ENCODE data around the gene NCKAP5. TPM values are rescaled to one million over a fixed set of nuclear protein-coding genes. Genes with fewer than 3 reads are reported as not detected.

Gene NCKAP5
- total and polyA plus RNA-seq, 9 of the 15 experiments (the other 6 are each of a cell fraction or from before 2014, with no cell fraction given), result not detected

DNA sequence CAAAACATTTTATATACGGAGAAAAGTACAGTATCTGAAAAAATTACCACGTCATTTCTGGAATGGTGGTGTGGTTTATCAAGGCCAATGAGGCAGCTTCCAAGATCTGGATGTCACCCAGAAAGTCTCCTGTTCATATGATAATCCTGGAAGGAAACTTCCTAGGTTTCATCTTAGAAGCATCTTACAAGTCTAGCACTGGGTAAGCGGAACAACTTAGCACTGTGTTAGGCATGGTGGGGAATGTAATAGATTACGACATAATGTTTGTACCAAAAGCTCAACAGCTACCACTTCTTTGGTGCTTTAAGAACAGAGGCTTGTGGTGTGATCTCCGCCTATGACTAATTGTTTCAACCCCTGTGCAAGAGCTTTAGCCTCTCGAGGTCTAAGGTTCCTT is 835.2 kb downstream of the NCKAP5 start:
- POLR2A ChIA-PET, result interaction anchor here (0.6 kb wide), 1 partner anchor 125 kb away, joined by 5 read pairs; no protein-coding TSS in a partner anchor
- Histone ChIP-seq H3K27me3 (ENCODE audit: control insufficient read depth in 2 of 2, insufficient read depth in 2 of 2, low read length in 2 of 2) (no peaks in the 10 kb centered on the region), H3K4me1 (replicated peaks in 1 of 2; ENCODE audit: control insufficient read depth in 2 of 2, insufficient read depth in 2 of 2, low read length in 2 of 2) (no peaks in the 10 kb centered on the region), H3K79me2 (ENCODE audit: control insufficient read depth, insufficient read depth, low read length) (no peaks in the 10 kb centered on the region), H3K9me3 (replicated peaks; ENCODE audit: control insufficient read depth, insufficient read depth, low read depth, low read length) (no peaks in the 10 kb centered on the region), H3K9me1 (ENCODE audit: control insufficient read depth, insufficient read depth, low read length) (no peaks in the 10 kb centered on the region), H3K9ac (ENCODE audit: insufficient read depth in 1 of 2, low read depth in 2 of 2, low read length in 2 of 2) (no peak overlapping the region), H3K36me3 (ENCODE audit: control insufficient read depth, insufficient read depth, low read length) (no peaks in the 10 kb centered on the region), H3K4me3 (no peak overlapping the region), H3K27ac (ENCODE audit: extremely low read depth, low read depth, low read length) (no peak overlapping the region), H4K20me1 (replicated peaks; ENCODE audit: control insufficient read depth, insufficient read depth, low read length) (no peaks in the 10 kb centered on the region), H3K4me2 (ENCODE audit: insufficient read depth, low read length) (no peak overlapping the region), H2AFZ (ENCODE audit: low read depth, low read length) (no peak overlapping the region)
- no TSS peak for BruUV-seq (replicated peaks)
- DNase-seq (ENCODE audit: extremely low read depth in 1 of 4, low spot score in 3 of 4), result no peak
- in situ Hi-C loops (cut with MboI), result no loop called here
- no peak for ATAC-seq
- CTCF ChIA-PET (ENCODE audit: low intra/inter-chr PET ratio), result no interaction called here
- intact Hi-C loops (cut with micrococcal nuclease), result no loop called here
- FAIRE-seq, result no peak
- 0% methylated on average over 6 of the region's 6 CpGs for WGBS (ENCODE audit: insufficient coverage, low coverage, missing lambda C conversion rate)
- TF ChIP-seq ZNF77 (CRISPR knock-in tag; IDR thresholded peaks at IDR 0.05), result no peak
- no peak for TF ChIP-seq NFIC (IDR thresholded peaks at IDR 0.05)
- no peak for TF ChIP-seq FOXJ2 (tag; IDR thresholded peaks at IDR 0.05)
- TF ChIP-seq, protein P1, sequence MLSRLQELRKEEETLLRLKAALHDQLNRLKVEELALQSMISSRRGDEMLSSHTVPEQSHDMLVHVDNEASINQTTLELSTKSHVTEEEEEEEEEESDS (CRISPR knock-in tag; IDR thresholded peaks at IDR 0.05), result no peak
- TF ChIP-seq STAT5A (IDR thresholded peaks at IDR 0.05; ENCODE audit: borderline replicate concordance, low read length), result no peak
- TF ChIP-seq, protein P2, sequence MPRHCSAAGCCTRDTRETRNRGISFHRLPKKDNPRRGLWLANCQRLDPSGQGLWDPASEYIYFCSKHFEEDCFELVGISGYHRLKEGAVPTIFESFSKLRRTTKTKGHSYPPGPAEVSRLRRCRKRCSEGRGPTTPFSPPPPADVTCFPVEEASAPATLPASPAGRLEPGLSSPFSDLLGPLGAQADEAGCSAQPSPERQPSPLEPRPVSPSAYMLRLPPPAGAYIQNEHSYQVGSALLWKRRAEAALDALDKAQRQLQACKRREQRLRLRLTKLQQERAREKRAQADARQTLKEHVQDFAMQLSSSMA (CRISPR knock-in tag; IDR thresholded peaks at IDR 0.05), result no peak
- TF ChIP-seq ZNF75A (CRISPR knock-in tag; IDR thresholded peaks at IDR 0.05), result no peak
- TF ChIP-seq, protein P3, sequence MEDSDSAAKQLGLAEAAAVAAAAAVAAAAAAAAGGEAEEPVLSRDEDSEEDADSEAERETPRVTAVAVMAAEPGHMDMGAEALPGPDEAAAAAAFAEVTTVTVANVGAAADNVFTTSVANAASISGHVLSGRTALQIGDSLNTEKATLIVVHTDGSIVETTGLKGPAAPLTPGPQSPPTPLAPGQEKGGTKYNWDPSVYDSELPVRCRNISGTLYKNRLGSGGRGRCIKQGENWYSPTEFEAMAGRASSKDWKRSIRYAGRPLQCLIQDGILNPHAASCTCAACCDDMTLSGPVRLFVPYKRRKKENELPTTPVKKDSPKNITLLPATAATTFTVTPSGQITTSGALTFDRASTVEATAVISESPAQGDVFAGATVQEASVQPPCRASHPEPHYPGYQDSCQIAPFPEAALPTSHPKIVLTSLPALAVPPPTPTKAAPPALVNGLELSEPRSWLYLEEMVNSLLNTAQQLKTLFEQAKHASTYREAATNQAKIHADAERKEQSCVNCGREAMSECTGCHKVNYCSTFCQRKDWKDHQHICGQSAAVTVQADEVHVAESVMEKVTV (CRISPR knock-in tag; IDR thresholded peaks at IDR 0.05), result no peak
- no peak for TF ChIP-seq SMAD2 (IDR thresholded peaks at IDR 0.05; ENCODE audit: low read depth, low read length)
- TF ChIP-seq ZNF586 (CRISPR knock-in tag; conservative IDR thresholded peaks at IDR 0.05), result no peak
- no peak for TF ChIP-seq ZNF830 (CRISPR knock-in tag; IDR thresholded peaks at IDR 0.05)
- no peak for TF ChIP-seq RAD21 (CRISPR knock-in tag; conservative IDR thresholded peaks at IDR 0.05 in 1 of 2, IDR thresholded peaks at IDR 0.05 in 1 of 2)
- TF ChIP-seq, protein P4, sequence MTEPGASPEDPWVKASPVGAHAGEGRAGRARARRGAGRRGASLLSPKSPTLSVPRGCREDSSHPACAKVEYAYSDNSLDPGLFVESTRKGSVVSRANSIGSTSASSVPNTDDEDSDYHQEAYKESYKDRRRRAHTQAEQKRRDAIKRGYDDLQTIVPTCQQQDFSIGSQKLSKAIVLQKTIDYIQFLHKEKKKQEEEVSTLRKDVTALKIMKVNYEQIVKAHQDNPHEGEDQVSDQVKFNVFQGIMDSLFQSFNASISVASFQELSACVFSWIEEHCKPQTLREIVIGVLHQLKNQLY (CRISPR knock-in tag; conservative IDR thresholded peaks at IDR 0.05), result no peak
- no peak for TF ChIP-seq FOSL1 (tag; conservative IDR thresholded peaks at IDR 0.05)
- TF ChIP-seq, protein P5, sequence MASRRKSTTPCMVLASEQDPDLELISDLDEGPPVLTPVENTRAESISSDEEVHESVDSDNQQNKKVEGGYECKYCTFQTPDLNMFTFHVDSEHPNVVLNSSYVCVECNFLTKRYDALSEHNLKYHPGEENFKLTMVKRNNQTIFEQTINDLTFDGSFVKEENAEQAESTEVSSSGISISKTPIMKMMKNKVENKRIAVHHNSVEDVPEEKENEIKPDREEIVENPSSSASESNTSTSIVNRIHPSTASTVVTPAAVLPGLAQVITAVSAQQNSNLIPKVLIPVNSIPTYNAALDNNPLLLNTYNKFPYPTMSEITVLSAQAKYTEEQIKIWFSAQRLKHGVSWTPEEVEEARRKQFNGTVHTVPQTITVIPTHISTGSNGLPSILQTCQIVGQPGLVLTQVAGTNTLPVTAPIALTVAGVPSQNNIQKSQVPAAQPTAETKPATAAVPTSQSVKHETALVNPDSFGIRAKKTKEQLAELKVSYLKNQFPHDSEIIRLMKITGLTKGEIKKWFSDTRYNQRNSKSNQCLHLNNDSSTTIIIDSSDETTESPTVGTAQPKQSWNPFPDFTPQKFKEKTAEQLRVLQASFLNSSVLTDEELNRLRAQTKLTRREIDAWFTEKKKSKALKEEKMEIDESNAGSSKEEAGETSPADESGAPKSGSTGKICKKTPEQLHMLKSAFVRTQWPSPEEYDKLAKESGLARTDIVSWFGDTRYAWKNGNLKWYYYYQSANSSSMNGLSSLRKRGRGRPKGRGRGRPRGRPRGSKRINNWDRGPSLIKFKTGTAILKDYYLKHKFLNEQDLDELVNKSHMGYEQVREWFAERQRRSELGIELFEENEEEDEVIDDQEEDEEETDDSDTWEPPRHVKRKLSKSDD (conservative IDR thresholded peaks at IDR 0.05; ENCODE audit: low read length), result no peak
- TF ChIP-seq, protein P6, sequence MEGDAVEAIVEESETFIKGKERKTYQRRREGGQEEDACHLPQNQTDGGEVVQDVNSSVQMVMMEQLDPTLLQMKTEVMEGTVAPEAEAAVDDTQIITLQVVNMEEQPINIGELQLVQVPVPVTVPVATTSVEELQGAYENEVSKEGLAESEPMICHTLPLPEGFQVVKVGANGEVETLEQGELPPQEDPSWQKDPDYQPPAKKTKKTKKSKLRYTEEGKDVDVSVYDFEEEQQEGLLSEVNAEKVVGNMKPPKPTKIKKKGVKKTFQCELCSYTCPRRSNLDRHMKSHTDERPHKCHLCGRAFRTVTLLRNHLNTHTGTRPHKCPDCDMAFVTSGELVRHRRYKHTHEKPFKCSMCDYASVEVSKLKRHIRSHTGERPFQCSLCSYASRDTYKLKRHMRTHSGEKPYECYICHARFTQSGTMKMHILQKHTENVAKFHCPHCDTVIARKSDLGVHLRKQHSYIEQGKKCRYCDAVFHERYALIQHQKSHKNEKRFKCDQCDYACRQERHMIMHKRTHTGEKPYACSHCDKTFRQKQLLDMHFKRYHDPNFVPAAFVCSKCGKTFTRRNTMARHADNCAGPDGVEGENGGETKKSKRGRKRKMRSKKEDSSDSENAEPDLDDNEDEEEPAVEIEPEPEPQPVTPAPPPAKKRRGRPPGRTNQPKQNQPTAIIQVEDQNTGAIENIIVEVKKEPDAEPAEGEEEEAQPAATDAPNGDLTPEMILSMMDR (IDR thresholded peaks at IDR 0.05 in 2 of 3, conservative IDR thresholded peaks at IDR 0.05 in 1 of 3; ENCODE audit: insufficient read depth in 2 of 3, low read depth in 1 of 3, low read length in 3 of 3), result no peak

All from K562 (cell line).